GM23338 (cell line): ENCODE results near the gene BARX1. TPM values are rescaled to one million over a fixed set of nuclear protein-coding genes. Genes with fewer than 3 reads are reported as not detected.

ENCODE experiments used
- ATAC-seq: fragments of 200-7000 bp; cut with Tn5 transposase; 3 replicates; pipeline ENCODE4 v1.9.1; 2020
- DNase-seq: peaks from one replicate; pipeline ENCODE4 v3.0.0-alpha.2; 2015; ENCODE audit warnings: low spot score
- H2AFZ ChIP-seq: fragments of 200-600 bp; sonication (generic); 2 replicates; pipeline ENCODE4 v1.8.0; 2016; ENCODE audit warnings: antibody characterized with exemption, mild to moderate bottlenecking, moderate library complexity
- H3F3A ChIP-seq: fragments of 200-600 bp; sonication (generic); replicated peaks from 2 replicates; pipeline ENCODE4 v1.8.0; 2017; ENCODE audit warnings: antibody characterized with exemption, mixed run types, low read depth
- H3K27ac ChIP-seq: fragments of 200-600 bp; sonication (generic); 2 replicates; pipeline ENCODE4 v1.6.1; 2016; ENCODE audit warnings: low read depth
- H3K27me3 ChIP-seq: fragments of 200-600 bp; sonication (generic); 2 replicates; pipeline ENCODE4 v1.8.0; 2016; ENCODE audit warnings: mild to moderate bottlenecking, mixed run types, moderate library complexity; ENCODE audit not compliant: insufficient read depth
- H3K36me3 ChIP-seq: fragments of 200-600 bp; sonication (generic); 2 replicates; pipeline ENCODE4 v1.8.0; 2016; ENCODE audit warnings: mild to moderate bottlenecking; ENCODE audit not compliant: insufficient read depth
- H3K4me1 ChIP-seq: fragments of 200-600 bp; sonication (generic); 2 replicates; pipeline ENCODE4 v1.8.0; 2016; ENCODE audit warnings: mild to moderate bottlenecking, moderate library complexity; ENCODE audit not compliant: insufficient read depth
- H3K4me2 ChIP-seq: fragments of 200-600 bp; sonication (generic); 2 replicates; pipeline ENCODE4 v1.7.1; 2017; ENCODE audit warnings: mixed run types
- H3K4me3 ChIP-seq: fragments of 200-600 bp; sonication (generic); 2 replicates; pipeline ENCODE4 v1.6.1; 2016; ENCODE audit warnings: mixed run types
- H3K79me2 ChIP-seq: fragments of 200-600 bp; sonication (generic); replicated peaks from 2 replicates; pipeline ENCODE4 v1.8.0; 2017; ENCODE audit warnings: mild to moderate bottlenecking; ENCODE audit not compliant: insufficient read depth
- H3K9me2 ChIP-seq: fragments of 200-600 bp; sonication (generic); 2 replicates; pipeline ENCODE4 v1.8.0; 2017; ENCODE audit not compliant: insufficient read depth
- H4K20me1 ChIP-seq: fragments of 200-600 bp; sonication (generic); replicated peaks from 2 replicates; pipeline ENCODE4 v1.8.0; 2017; ENCODE audit warnings: mild to moderate bottlenecking; ENCODE audit not compliant: insufficient read depth
- H3K27ac Mint-ChIP-seq: 2 replicates; pipeline ENCODE4 v1.8.0; 2020; ENCODE audit warnings: inconsistent platforms, mild to moderate bottlenecking, moderate library complexity, mixed read lengths
- H3K27me3 Mint-ChIP-seq: 3 replicates; pipeline ENCODE4 v1.8.0; 2022; ENCODE audit warnings: low read depth, mild to moderate bottlenecking, moderate library complexity, mixed read lengths, inconsistent platforms; ENCODE audit not compliant: insufficient read depth, poor library complexity
- H3K36me3 Mint-ChIP-seq: 3 replicates; pipeline ENCODE4 v1.8.0; 2021; ENCODE audit warnings: low read depth, mild to moderate bottlenecking, inconsistent platforms, moderate library complexity, mixed read lengths
- H3K4me1 Mint-ChIP-seq: 3 replicates; pipeline ENCODE4 v1.8.0; 2020; ENCODE audit warnings: mild to moderate bottlenecking, inconsistent platforms, mixed read lengths
- H3K4me3 Mint-ChIP-seq: 3 replicates; pipeline ENCODE4 v1.8.0; 2021; ENCODE audit warnings: moderate library complexity, mild to moderate bottlenecking, inconsistent platforms, mixed read lengths
- H3K9me3 Mint-ChIP-seq: 3 replicates; pipeline ENCODE4 v1.8.0; 2020; ENCODE audit warnings: moderate library complexity, mild to moderate bottlenecking, inconsistent platforms, mixed read lengths
- CREB1 ChIP-seq: fragments of 250-450 bp; sonication (Bioruptor Pico); IDR thresholded peaks from 2 replicates; pipeline ENCODE4 v1.5.0; 2020; ENCODE audit warnings: low read depth, mild to moderate bottlenecking, moderate library complexity
- ETS1 ChIP-seq: IDR thresholded peaks from 2 replicates; pipeline ENCODE4 v1.6.1; 2016; ENCODE audit warnings: antibody characterized with exemption
- EZH2 ChIP-seq: fragments of 200-600 bp; sonication (generic); IDR thresholded peaks from one replicate; pipeline ENCODE4 v1.8.0; 2017; ENCODE audit warnings: antibody characterized with exemption, mild to moderate bottlenecking, low read depth; ENCODE audit not compliant: unreplicated experiment
- EZH2phosphoT487 ChIP-seq: fragments of 200-600 bp; sonication (generic); IDR thresholded peaks from one replicate; pipeline ENCODE4 v1.8.1; 2018; ENCODE audit warnings: antibody characterized with exemption; ENCODE audit not compliant: unreplicated experiment
- JUNB ChIP-seq: IDR thresholded peaks from one replicate; pipeline ENCODE4 v1.6.1; 2016; ENCODE audit warnings: antibody characterized with exemption; ENCODE audit not compliant: unreplicated experiment
- NANOG ChIP-seq: IDR thresholded peaks from 2 replicates; pipeline ENCODE4 v1.6.1; 2016; ENCODE audit warnings: antibody characterized with exemption, borderline replicate concordance
- POLR2AphosphoS5 ChIP-seq: IDR thresholded peaks from 2 replicates; pipeline ENCODE4 v1.6.1; 2016; ENCODE audit warnings: antibody characterized with exemption, low read depth
- STAT1 ChIP-seq: IDR thresholded peaks from one replicate; pipeline ENCODE4 v1.6.1; 2016; ENCODE audit warnings: antibody characterized with exemption; ENCODE audit not compliant: unreplicated experiment
- ZNF114 ChIP-seq: fragments of 250-450 bp; sonication (Bioruptor Pico); IDR thresholded peaks from 2 replicates; pipeline ENCODE4 v1.5.0; 2020; ENCODE audit warnings: mild to moderate bottlenecking, moderate library complexity
- ZNF331 ChIP-seq: fragments of 250-450 bp; sonication (Bioruptor Pico); IDR thresholded peaks from 2 replicates; pipeline ENCODE4 v1.5.0; 2020; ENCODE audit warnings: low read depth, mild to moderate bottlenecking, moderate library complexity
- ZNF462 ChIP-seq: fragments of 250-450 bp; sonication (Bioruptor Pico); IDR thresholded peaks from 2 replicates; pipeline ENCODE4 v1.5.0; 2020; ENCODE audit warnings: mild to moderate bottlenecking, moderate library complexity
- polyA plus RNA-seq: library from polyadenylated mRNA; unstranded; fragments of >200 nt; fragmentation: Nextera tagmentation; extraction: Ambion mirVana; gene quantifications from 2 replicates; pipeline ENCODE4 v1.2.1, GENCODE V29; 2016
- total RNA-seq: library from RNA; depleted of rRNA; stranded (reverse); fragments of >200 nt; shearing (Covaris generic); gene quantifications from 2 replicates; pipeline ENCODE4 v1.2.3, GENCODE V29; 2014
- TF ChIP-seq, protein P1 (sequence below), 2 experiments: fragments of 200-600 bp in 1 of 2; sonication (generic) in 1 of 2; conservative IDR thresholded peaks; 2 replicates each; pipeline versions ENCODE4 v1.5.1 to v1.6.1; 2016 to 2017; ENCODE audit warnings: antibody characterized with exemption in 2 of 2, low read depth in 2 of 2, mild to moderate bottlenecking in 2 of 2, moderate library complexity in 1 of 2
- TF ChIP-seq, protein P2 (sequence below): IDR thresholded peaks from one replicate; pipeline ENCODE4 v1.6.1; 2018; ENCODE audit warnings: antibody characterized with exemption; ENCODE audit not compliant: unreplicated experiment

BARX1 gene
- total and polyA plus RNA-seq, 2 experiments from 2014 or later: 0.87 to 1.6 TPM

GRCh38 chr9:93937193-93937592, 18.0 kb downstream of the BARX1 start:
- peaks cover 2% of the 10 kb centered on the region; the same call in 2 of the 3 replicates for H3K4me1 Mint-ChIP-seq
- TF ChIP-seq EZH2 (no peak), EZH2phosphoT487 (no peak), ETS1 (no peak), STAT1 (no peak), CREB1 (CRISPR knock-in tag) (no peak), NANOG (no peak), JUNB (no peak), ZNF114 (CRISPR knock-in tag) (no peak), ZNF462 (CRISPR knock-in tag) (no peak), ZNF331 (CRISPR knock-in tag) (no peak), POLR2AphosphoS5 (no peak)
- TF ChIP-seq, protein P1, sequence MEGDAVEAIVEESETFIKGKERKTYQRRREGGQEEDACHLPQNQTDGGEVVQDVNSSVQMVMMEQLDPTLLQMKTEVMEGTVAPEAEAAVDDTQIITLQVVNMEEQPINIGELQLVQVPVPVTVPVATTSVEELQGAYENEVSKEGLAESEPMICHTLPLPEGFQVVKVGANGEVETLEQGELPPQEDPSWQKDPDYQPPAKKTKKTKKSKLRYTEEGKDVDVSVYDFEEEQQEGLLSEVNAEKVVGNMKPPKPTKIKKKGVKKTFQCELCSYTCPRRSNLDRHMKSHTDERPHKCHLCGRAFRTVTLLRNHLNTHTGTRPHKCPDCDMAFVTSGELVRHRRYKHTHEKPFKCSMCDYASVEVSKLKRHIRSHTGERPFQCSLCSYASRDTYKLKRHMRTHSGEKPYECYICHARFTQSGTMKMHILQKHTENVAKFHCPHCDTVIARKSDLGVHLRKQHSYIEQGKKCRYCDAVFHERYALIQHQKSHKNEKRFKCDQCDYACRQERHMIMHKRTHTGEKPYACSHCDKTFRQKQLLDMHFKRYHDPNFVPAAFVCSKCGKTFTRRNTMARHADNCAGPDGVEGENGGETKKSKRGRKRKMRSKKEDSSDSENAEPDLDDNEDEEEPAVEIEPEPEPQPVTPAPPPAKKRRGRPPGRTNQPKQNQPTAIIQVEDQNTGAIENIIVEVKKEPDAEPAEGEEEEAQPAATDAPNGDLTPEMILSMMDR (conservative IDR thresholded peaks at IDR 0.05; ENCODE audit: low read depth in 2 of 2): no peak
- TF ChIP-seq, protein P2, sequence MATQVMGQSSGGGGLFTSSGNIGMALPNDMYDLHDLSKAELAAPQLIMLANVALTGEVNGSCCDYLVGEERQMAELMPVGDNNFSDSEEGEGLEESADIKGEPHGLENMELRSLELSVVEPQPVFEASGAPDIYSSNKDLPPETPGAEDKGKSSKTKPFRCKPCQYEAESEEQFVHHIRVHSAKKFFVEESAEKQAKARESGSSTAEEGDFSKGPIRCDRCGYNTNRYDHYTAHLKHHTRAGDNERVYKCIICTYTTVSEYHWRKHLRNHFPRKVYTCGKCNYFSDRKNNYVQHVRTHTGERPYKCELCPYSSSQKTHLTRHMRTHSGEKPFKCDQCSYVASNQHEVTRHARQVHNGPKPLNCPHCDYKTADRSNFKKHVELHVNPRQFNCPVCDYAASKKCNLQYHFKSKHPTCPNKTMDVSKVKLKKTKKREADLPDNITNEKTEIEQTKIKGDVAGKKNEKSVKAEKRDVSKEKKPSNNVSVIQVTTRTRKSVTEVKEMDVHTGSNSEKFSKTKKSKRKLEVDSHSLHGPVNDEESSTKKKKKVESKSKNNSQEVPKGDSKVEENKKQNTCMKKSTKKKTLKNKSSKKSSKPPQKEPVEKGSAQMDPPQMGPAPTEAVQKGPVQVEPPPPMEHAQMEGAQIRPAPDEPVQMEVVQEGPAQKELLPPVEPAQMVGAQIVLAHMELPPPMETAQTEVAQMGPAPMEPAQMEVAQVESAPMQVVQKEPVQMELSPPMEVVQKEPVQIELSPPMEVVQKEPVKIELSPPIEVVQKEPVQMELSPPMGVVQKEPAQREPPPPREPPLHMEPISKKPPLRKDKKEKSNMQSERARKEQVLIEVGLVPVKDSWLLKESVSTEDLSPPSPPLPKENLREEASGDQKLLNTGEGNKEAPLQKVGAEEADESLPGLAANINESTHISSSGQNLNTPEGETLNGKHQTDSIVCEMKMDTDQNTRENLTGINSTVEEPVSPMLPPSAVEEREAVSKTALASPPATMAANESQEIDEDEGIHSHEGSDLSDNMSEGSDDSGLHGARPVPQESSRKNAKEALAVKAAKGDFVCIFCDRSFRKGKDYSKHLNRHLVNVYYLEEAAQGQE: no peak
- Histone ChIP-seq H3K79me2 (no peaks in the 10 kb centered on the region), H4K20me1 (no peaks in the 10 kb centered on the region), H3K9me2 (no peaks in the 10 kb centered on the region), H3K27me3 (peaks cover 8% of the 10 kb centered on the region), H3K4me1 (peaks cover 2% of the 10 kb centered on the region; the same call in 1 of the 2 replicates), H3K4me3 (no peak overlapping the region), H3K36me3 (no peaks in the 10 kb centered on the region; the same call in 1 of the 2 replicates), H2AFZ (no peak overlapping the region), H3K4me2 (no peak overlapping the region), H3K27ac (no peak overlapping the region), H3F3A (no peaks in the 10 kb centered on the region)
- H3K4me3 Mint-ChIP-seq: no peak overlapping the region
- no peak overlapping the region for H3K27ac Mint-ChIP-seq
- DNase-seq: no peak
- H3K27me3 Mint-ChIP-seq: peaks cover 25% of the 10 kb centered on the region
- no peaks in the 10 kb centered on the region for H3K9me3 Mint-ChIP-seq
- ATAC-seq: no peak
- H3K36me3 Mint-ChIP-seq: no peaks in the 10 kb centered on the region
